HL-60/S4 (cell line): ENCODE results near the gene FAF1.

ENCODE experiments used
- in situ Hi-C: fragments of 300-500 bp; cut with MboI; formaldehyde crosslinking; loops from 2 replicates; pipeline ENCODE4 v1.14.3; 2022; ENCODE audit warnings: low sequenced_read_pairs

FAF1 gene

DNA sequence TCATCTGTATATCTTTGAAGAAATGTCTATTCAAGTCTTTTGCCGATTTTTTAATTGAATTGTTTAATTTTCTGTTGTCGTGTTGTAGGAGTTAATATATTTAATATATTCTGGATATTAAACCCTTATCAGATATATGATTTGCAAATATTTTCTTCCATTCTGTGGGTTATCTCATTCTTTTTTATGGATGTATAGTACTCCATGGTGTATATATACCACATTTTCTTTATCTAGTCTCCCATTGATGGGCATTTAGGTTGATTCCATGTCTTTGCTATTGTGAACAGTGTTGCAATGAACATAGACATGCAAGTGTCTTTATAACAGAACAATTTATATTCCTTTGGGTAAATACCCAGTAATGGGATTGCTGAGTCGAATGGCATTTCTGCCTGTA, 436.5 kb downstream of the FAF1 start:
- in situ Hi-C loops = no loop called here

GRCh38 chr1:50522691-50523342, 437.2 kb downstream of the FAF1 start:
- in situ Hi-C loops = no loop called here

GRCh38 chr1:50521703-50522102, 438.4 kb downstream of the FAF1 start:
- in situ Hi-C loops = no loop called here

DNA sequence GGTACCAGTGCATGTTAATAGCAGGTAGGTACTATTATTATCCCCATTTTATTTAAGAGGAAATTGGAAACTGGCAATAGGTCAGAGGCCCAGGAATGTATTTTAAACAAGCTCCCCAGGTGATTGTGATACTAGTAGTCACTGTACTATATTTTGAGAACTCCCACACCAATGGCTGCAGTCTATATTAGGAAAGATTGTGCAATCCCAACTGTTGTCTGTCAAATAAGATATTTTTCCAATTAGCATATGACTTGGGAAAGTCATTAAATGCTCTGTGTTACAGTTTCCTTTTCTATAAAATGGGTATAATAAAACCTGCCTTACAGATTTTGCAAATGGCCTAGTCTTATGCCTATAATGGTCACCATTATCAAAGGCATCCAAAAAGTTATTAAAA, 442.6 kb downstream of the FAF1 start:
- in situ Hi-C loops = no loop called here

DNA sequence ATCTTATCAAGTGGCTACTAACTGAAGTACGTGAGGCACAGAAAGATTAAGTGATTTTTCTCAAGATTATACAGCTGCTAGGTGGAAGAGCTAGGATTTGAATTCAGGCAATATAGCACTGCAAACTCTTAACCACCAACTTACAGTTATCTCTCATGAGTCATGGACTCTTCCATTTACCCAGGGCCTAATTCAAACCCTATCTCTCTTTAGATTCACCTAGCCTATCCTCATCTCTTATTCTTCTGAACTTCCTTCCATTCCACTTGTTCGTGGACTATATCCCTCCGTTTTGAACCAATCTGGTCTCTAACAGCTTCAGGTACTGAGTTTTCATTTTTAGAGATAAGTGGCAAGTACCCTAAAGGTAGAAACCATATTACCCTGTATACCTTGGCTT, 444.0 kb downstream of the FAF1 start:
- in situ Hi-C loops = no loop called here

DNA sequence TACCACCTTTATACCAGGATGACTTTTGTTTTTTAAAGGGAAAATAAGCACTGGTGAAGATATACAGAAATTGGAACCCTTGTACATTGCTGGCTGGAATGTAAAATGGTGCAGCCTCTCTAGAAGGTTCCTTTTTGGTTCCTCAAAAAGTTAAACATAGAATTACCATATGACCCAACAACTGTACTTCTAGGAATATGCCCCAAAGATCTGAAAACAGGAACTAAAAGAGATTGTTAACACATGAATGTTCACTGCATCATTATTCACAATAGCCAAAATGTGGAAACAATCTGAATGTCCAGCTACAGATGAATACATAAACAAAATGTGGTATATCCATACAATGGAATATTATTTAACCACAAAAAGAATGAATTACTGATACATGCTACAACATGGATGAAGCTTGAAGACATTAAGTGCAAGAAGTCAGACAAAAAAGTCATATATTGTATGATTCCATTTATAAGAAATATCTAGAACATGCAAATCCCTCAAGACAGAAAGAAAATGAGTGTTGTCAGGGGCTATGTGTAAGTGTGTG, 452.0 kb downstream of the FAF1 start:
- in situ Hi-C loops = no loop called here

DNA sequence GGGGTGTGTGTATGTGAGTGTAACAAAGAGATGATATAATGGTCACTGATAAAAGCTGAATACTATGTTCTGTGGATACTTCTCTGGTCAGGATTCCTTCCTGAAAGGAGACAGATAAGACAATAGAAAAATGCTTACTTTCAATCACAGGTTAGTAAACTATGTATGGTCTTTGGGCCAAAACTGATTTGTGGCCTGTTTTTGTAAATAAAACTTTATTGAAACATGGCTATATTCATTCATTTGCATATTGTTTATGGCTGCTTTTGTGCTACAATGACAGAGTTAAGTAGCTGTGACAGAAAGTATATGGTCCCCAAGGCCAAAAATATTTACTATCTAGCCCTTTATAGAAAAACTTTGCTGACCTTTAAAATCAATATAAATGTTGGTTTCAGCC, 454.6 kb downstream of the FAF1 start:
- in situ Hi-C loops = no loop called here

- in situ Hi-C loops = no loop called here
Observed at GRCh38 chr1:50503515-50503914, 456.6 kb downstream of the FAF1 start.

DNA sequence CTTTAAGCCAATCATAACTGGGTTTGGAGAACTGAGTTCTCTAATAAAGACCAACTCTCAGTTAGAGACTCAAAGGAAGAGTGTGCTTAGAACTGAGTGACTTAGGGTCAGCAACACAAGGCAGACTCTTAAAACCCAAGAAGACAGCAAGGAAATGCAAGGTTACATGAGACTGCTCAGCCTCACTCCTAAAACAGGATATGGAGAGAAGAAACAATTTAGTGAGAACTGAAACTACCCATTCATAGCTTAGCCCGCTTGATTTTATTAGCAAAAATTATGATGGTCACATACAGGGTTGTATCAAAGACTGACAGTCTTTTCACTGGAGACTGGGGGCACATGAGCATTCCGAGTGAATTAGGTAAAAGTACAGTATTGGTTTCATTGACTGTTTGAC, 457.9 kb downstream of the FAF1 start:
- in situ Hi-C loops = no loop called here

DNA sequence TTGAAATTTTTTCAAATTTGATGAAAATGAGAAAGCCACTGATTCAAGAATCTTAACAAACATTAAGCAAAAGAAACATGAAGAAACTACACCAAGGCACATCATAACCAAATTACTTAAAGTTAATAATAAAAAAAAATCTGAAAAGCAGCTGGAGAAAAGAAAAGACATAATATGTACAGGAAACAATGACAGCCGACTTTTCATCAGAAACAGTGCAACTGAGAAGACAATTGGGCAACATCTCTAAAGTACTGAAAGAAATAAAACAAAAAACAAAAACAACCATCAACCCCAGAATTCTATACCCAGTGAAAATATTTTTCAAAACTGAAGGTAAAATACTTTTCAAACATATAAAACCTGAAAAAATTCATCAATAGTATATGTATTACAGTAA, 463.1 kb downstream of the FAF1 start:
- in situ Hi-C loops = no loop called here

DNA sequence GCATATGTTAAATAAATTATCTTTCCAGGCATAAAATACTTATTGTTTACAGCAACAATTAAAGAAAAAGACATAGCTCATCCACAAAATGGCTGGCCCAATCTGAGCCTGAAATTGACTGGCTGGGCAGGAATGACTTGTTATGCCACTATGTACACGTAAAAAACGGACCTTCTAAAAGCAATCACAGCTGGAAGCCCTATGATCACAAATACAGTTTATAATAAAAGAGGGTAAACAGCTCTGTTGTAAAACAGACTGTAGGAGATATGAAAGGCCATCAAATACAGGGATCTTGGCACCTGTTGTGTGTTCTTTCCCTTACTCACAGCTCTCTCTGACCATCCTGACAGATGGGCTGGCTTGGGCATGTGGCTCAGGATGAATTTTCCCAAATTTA, 466.4 kb downstream of the FAF1 start:
- in situ Hi-C loops = no loop called here

- in situ Hi-C loops = no loop called here
Observed at GRCh38 chr1:50492142-50492541, 467.9 kb downstream of the FAF1 start.

GRCh38 chr1:50491142-50491541, 468.9 kb downstream of the FAF1 start:
- in situ Hi-C loops = no loop called here

GRCh38 chr1:50490640-50491039, 469.4 kb downstream of the FAF1 start:
- in situ Hi-C loops = no loop called here

DNA sequence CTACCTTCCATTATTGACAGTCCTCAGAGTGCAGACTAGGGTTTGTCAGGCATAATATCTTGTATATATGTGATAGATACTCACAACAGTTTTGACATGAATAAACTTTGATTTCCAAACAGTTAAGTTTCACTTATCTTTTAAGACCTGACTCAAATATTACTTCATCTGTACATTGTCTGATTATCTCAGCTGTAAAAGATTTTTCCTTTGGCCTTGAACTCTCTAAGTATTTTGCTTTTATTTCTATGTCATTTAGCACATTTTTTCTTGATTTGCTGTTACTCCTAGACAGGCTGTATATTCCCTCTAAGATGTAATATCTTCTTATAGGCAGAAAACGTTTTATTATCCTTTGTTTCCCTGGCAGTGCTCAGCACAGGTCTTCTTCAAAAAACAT, 471.2 kb downstream of the FAF1 start:
- in situ Hi-C loops = no loop called here

DNA sequence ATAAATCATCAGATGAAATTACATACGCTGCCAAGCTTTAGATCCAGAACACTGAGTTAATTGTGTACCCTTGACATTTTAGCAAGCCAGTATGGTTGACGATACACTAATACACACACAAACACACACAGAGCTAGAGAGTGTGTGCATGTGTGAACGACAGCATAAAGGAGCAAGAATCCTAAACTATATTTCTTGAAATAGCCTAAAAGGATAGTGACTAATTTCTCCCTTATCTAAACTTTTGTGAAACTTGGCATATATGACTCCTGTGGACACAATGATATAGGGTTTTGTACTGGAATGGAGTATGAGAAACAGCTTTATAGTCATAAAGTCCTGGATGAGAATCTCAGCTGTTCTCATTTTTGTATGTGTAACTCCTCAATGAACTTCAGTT, 471.7 kb downstream of the FAF1 start:
- in situ Hi-C loops = no loop called here

DNA sequence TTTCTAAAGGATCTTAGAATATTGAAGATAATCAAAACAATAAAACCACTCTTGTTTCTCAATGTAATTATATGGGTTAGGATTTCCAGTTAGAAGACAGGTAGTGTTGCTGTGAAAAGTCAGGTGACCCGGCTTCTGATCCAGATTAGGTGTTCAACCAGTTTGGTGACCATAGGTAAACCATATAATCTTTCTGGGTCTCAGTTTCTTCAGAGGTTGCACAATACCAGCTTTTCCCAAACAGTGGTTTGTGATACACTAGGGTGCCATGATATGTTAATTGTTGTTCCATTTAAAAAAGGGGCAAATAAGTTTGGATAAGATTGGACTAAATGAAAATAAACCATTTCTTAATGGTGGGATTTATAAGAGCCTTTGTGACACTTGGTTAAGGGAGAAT, 472.3 kb downstream of the FAF1 start:
- in situ Hi-C loops = no loop called here

GRCh38 chr1:50481142-50481736, 478.8 kb downstream of the FAF1 start:
- in situ Hi-C loops = no loop called here

- in situ Hi-C loops = no loop called here
Observed at GRCh38 chr1:50476800-50477199, 483.3 kb downstream of the FAF1 start.

- in situ Hi-C loops = no loop called here
Observed at GRCh38 chr1:50474859-50475809, 484.9 kb downstream of the FAF1 start.

DNA sequence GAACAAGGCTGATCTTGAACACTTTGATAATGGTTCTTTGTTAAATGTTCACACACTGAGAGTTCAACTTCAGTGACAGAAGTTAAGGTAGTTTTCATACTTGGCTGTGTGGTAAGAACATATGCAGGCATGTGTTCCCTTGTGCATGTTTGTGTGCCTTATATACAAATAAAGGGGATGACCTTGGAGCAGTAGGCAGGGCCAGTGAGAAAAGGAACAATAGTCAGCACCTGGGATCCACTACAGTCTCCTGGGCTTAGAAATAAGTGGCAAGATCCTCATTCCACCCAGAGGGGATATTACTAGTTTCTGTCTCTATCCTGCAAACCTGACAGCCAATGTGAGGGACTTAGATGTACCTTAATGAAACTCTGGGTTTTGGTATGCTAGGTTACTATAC, 486.6 kb downstream of the FAF1 start:
- in situ Hi-C loops = no loop called here

DNA sequence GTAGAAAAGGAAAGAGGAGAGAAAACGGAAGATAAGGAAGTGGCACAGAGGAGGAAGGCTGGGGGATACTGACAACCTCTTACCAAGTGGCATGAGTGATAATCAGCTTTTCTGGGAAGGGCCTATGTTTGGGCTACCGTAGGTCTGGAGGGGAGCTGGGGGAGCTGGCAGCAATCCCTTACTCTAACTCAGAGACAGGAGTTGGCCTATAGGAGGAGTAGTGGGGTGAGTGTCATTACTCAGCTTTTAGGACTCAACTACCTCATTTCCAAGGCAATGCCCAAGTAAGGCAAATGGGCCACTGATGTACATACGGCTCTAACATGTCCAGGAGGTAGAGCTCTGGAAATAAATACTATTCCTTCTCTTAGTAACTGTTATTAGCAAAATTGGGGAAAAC, 488.1 kb downstream of the FAF1 start:
- in situ Hi-C loops = no loop called here
